ENCODE results near the gene CLCN7. TPM values are rescaled to one million over a fixed set of nuclear protein-coding genes. Genes with fewer than 3 reads are reported as not detected.

CLCN7 gene
- total RNA-seq, 4 donors from 2014 or later, result 50.3 to 144 (median 89.9) TPM

DNA sequence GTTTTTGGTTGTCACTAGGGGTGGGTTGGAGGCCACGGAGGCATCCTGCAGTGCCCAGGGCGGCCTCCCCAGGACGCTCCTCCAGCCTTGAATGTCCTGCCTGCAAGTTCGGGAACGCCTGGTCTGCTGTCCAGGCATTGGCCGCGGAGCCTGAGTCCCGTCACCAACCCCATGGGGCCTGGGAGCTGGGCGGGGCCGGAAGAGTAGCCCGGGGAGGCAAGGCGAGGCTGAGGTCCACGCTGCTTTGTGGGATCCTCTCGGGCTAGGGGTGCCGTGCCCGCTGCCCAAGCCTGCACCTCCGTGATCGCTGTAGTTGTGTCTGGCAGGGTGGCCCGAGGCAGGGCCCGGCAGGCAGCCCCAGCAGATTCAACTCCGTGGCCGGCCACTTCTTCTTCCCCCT lies 31.1 kb upstream of the CLCN7 start:
- 95 to 98% methylated on average over 14 to 15 of the region's 22 CpGs for WGBS, 2 donors
- H3K36me3 ChIP-seq, result peaks cover 28 to 33% of the 10 kb centered on the region in 2 donors
- H3K9me3 ChIP-seq, result no peaks in the 10 kb centered on the region
- intact Hi-C loops (cut with DNase I), result no loop called here
- TF ChIP-seq POLR2A (IDR thresholded peaks at IDR 0.05) (no peak), CTCF (IDR thresholded peaks at IDR 0.05) (no peak)
- no peaks in the 10 kb centered on the region for H3K27me3 ChIP-seq
- no peak for DNase-seq
- no peak overlapping the region for H3K27ac ChIP-seq
- H3K4me1 ChIP-seq, result peaks cover 0 to 7% of the 10 kb centered on the region in 2 donors
- H3K4me3 ChIP-seq (replicated peaks in 1 of 3), result no peak overlapping the region

- TF ChIP-seq POLR2A (IDR thresholded peaks at IDR 0.05), result no peak
- TF ChIP-seq CTCF (IDR thresholded peaks at IDR 0.05), result no peak
- Histone ChIP-seq H3K27ac (no peak overlapping the region), H3K4me3 (replicated peaks in 1 of 3) (no peak overlapping the region), H3K4me1 (peaks cover 0 to 7% of the 10 kb centered on the region in 2 donors), H3K9me3 (no peaks in the 10 kb centered on the region), H3K36me3 (peaks cover 32 to 37% of the 10 kb centered on the region in 2 donors), H3K27me3 (no peaks in the 10 kb centered on the region)
- no peak for DNase-seq
- WGBS, 2 donors, result 96 to 98% methylated on average over 31 to 32 of the region's 37 CpGs
- intact Hi-C loops (cut with DNase I), result no loop called here
These were observed 30.4 kb upstream of the CLCN7 start for GRCh38 chr16:1505073-1505844.

DNA sequence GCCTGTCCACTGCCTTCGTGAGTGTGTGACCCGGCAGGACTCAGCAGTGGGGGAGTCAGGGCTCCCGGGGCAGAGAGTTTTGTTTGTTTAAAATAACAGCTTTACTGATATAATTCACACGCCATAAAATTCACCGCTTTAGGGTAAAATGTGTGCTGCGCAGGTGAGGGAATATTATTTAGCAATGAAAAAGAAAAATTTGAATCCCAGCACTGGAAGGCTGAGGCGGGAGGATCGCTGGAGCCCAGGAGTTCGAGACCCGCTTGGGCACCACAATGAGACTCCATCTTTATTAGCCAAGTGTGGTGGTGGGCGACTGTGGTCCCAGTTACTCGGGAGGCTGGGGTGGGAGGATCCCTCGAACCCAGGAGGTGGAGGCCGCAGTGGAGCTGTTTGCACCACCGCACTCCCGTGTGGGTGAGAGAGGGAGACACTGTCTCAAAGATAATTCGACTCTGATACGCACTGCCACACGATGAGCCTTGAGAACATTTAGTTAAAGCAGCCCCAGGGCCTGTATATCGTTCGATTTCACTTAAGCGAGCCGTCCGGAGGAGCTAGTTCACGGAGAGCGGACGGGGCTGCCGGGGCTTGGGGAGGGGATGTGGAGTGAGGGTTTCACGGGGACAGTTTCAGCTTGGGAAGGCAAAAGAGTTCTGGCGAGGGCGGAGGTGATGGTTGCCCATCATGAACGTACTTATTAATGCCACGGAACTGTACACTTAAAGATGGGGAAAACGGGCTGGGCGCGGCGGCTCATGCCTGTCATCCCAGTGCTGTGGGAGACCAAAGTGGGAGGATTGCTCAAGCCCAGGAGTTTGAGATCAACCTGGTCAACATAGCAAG lies 28.5 kb upstream of the CLCN7 start:
- intact Hi-C loops (cut with DNase I), result no loop called here
- Histone ChIP-seq H3K4me1 (no peaks in the 10 kb centered on the region), H3K36me3 (peaks cover 33 to 35% of the 10 kb centered on the region in 2 donors), H3K27ac (no peak overlapping the region), H3K27me3 (no peaks in the 10 kb centered on the region), H3K9me3 (no peaks in the 10 kb centered on the region), H3K4me3 (replicated peaks in 1 of 3) (no peak overlapping the region)
- no peak for TF ChIP-seq CTCF (IDR thresholded peaks at IDR 0.05)
- TF ChIP-seq POLR2A (IDR thresholded peaks at IDR 0.05), result no peak
- 95 to 96% methylated on average over 37 of the region's 37 CpGs for WGBS, 2 donors
- DNase-seq, result no peak

DNA sequence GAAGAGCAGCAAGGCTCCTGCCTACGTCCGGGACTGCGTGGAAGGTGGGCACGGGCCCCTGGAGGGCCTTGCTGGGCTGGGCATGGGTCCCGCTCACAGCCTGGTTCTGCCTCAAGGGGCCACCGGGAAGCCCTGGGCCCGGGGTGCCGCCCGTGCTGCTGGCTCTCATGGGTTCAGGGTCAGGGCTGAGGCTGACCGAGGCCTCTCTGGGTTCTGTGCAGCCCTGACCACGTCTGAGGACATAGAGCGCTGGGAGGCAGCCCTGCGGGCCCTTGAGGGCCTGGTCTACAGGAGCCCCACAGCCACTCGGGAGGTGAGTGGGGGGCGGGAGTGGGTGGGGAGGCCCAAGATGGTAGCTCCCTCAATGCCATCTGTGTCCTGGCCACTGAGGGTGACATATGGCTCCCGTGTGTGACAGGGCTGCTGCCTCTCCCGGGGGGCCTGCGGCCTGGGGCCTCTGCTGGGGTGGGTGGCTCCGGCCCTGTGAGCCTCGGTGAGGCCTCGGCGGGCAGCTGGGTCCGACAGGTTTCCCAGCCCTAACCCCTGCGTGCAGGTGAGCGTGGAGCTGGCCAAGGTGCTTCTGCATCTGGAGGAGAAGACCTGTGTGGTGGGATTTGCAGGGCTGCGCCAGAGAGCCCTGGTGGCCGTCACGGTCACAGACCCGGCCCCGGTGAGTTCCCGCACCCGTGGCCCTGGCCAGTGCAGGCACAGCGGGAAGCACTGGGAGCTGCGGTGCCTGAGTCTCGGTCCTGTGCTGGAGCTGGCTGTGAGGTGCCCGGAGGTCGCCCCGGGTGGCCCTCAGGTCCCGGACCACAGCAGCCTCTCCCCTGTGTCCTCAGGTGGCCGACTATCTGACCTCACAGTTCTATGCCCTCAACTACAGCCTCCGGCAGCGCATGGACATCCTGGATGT lies 27.5 kb upstream of the CLCN7 start:
- H3K4me3 ChIP-seq (replicated peaks in 1 of 3), result no peak overlapping the region
- WGBS, 2 donors, result 95 to 98% methylated on average over 27 to 28 of the region's 42 CpGs
- no peaks in the 10 kb centered on the region for H3K4me1 ChIP-seq
- H3K27ac ChIP-seq, result no peak overlapping the region
- no peak for DNase-seq
- intact Hi-C loops (cut with DNase I), result no loop called here
- H3K27me3 ChIP-seq, result no peaks in the 10 kb centered on the region
- peaks cover 33 to 38% of the 10 kb centered on the region in 2 donors for H3K36me3 ChIP-seq
- no peaks in the 10 kb centered on the region for H3K9me3 ChIP-seq
- no peak for TF ChIP-seq CTCF (IDR thresholded peaks at IDR 0.05)
- TF ChIP-seq POLR2A (IDR thresholded peaks at IDR 0.05), result no peak

Measured in thyroid gland (tissue), 4 donors.